Fibroblast of pulmonary artery (primary cell): ENCODE results near the gene COMMD7.
"Not testable (repeated sequence)": the region's sequence is repeated elsewhere in the genome, so short reads cannot be mapped to it uniquely, and the experiment has no call there.

Experiments used
- DNase-seq: peaks from one replicate; pipeline ENCODE4 v3.0.0-alpha.2; 2010; ENCODE audit warnings: low read depth
- H3K4me3 ChIP-seq: replicated peaks from 2 replicates; pipeline ENCODE4 v1.5.1; 2011; ENCODE audit warnings: low read depth, mild to moderate bottlenecking, control low read depth, low read length, moderate library complexity
- CTCF ChIP-seq: IDR thresholded peaks from 2 replicates; pipeline ENCODE4 v1.5.1; 2011; ENCODE audit warnings: mild to moderate bottlenecking, control low read depth, low read length, inconsistent platforms; ENCODE audit errors: missing control alignments

Gene COMMD7

GRCh38 chr20:32741151-32741550, 2.1 kb downstream of the COMMD7 start:
- no peak overlapping the region for H3K4me3 ChIP-seq
- TF ChIP-seq CTCF, result no peak
- no peak for DNase-seq

GRCh38 chr20:32737371-32738223, 5.7 kb downstream of the COMMD7 start:
- peak; percentile 72 for DNase-seq
- no peak overlapping the region for H3K4me3 ChIP-seq
- TF ChIP-seq CTCF, result no peak

- peak; percentile 45 for DNase-seq
Observed at GRCh38 chr20:32731882-32732266, 11.4 kb downstream of the COMMD7 start.

GRCh38 chr20:32729334-32729733, 13.9 kb downstream of the COMMD7 start:
- not testable (repeated sequence) for DNase-seq, H3K4me3 ChIP-seq

More at GRCh38 chr20:32731882-32732266, 11.4 kb downstream of the COMMD7 start:
- no peak overlapping the region for H3K4me3 ChIP-seq
- no peak for TF ChIP-seq CTCF

- not testable (repeated sequence) for DNase-seq, H3K4me3 ChIP-seq
Observed at GRCh38 chr20:32728435-32728834, 14.8 kb downstream of the COMMD7 start.

- no peak overlapping the region for H3K4me3 ChIP-seq
- TF ChIP-seq CTCF, result no peak
- DNase-seq, result peak; percentile 65
Observed at GRCh38 chr20:32727683-32728082, 15.6 kb downstream of the COMMD7 start.

- DNase-seq, result peak; percentile 18
- TF ChIP-seq CTCF, result no peak
- no peak overlapping the region for H3K4me3 ChIP-seq
Observed at GRCh38 chr20:32718749-32719348, 24.4 kb downstream of the COMMD7 start.

- no peak for DNase-seq
- TF ChIP-seq CTCF, result no peak
- H3K4me3 ChIP-seq, result no peak overlapping the region
Observed at GRCh38 chr20:32711346-32711745, 31.9 kb downstream of the COMMD7 start.
